ENCODE data around the gene NHLRC4.

GRCh38 chr16:557463-558297, 9.1 kb upstream of the NHLRC4 start:
- no peak for TF ChIP-seq CTCF (IDR thresholded peaks at IDR 0.05)
- TF ChIP-seq POLR2A (IDR thresholded peaks at IDR 0.05) = no peak
